SU-DHL-6 (cell line): ENCODE results near the gene SPX.

Experiments used
- H2AFZ ChIP-seq: fragments of 200-600 bp; sonication (generic); 2 replicates; pipeline ENCODE4 v1.6.1; 2014; ENCODE audit warnings: low read depth, mild to moderate bottlenecking, moderate library complexity, mixed read lengths, antibody characterized with exemption, low read length; ENCODE audit not compliant: severe bottlenecking
- H3F3A ChIP-seq: fragments of 200-600 bp; shearing (Covaris generic); 2 replicates; pipeline ENCODE4 v1.6.0; 2016; ENCODE audit warnings: antibody characterized with exemption, mild to moderate bottlenecking; ENCODE audit not compliant: insufficient read depth
- H3K27ac ChIP-seq: fragments of 200-600 bp; sonication (generic); 2 replicates; pipeline ENCODE4 v1.5.1; 2016; ENCODE audit warnings: low read depth, mild to moderate bottlenecking, low read length, moderate library complexity, mixed read lengths
- H3K27me3 ChIP-seq: fragments of 200-600 bp; sonication (generic), shearing (Covaris generic); 2 replicates; pipeline ENCODE4 v1.6.0; 2014; ENCODE audit warnings: mild to moderate bottlenecking, low read length
- H3K36me3 ChIP-seq: fragments of 200-600 bp; sonication (generic); 2 replicates; pipeline ENCODE4 v1.6.1; 2014; ENCODE audit warnings: mild to moderate bottlenecking, low read length, mixed read lengths
- H3K4me2 ChIP-seq: fragments of 300-600, 200-600 bp; shearing (Covaris generic), sonication (generic); 2 replicates; pipeline ENCODE4 v1.6.0; 2014; ENCODE audit warnings: low read length, low read depth, mild to moderate bottlenecking; ENCODE audit not compliant: poor library complexity, severe bottlenecking
- H3K4me3 ChIP-seq: fragments of 200-600 bp; sonication (generic); 2 replicates; pipeline ENCODE4 v1.5.1; 2014; ENCODE audit warnings: antibody characterized with exemption, low read length, mild to moderate bottlenecking, mixed read lengths; ENCODE audit not compliant: insufficient read depth, poor library complexity, severe bottlenecking
- H3K79me2 ChIP-seq: fragments of 200-600 bp; sonication (generic); 2 replicates; pipeline ENCODE4 v1.6.1; 2014; ENCODE audit warnings: mild to moderate bottlenecking, low read length, moderate library complexity; ENCODE audit not compliant: insufficient read depth
- H3K9ac ChIP-seq: fragments of 200-600 bp; sonication (generic); 2 replicates; pipeline ENCODE4 v1.7.0; 2014; ENCODE audit warnings: mild to moderate bottlenecking, low read length
- H3K9me2 ChIP-seq: fragments of 200-600 bp; sonication (generic); replicated peaks from 2 replicates; pipeline ENCODE4 v1.6.1; 2014; ENCODE audit warnings: low read length; ENCODE audit not compliant: insufficient read depth
- H3K9me3 ChIP-seq: fragments of 200-600 bp; sonication (generic); 2 replicates; pipeline ENCODE4 v1.6.1; 2014; ENCODE audit warnings: low read length, mixed read lengths; ENCODE audit not compliant: insufficient read depth
- H4K20me1 ChIP-seq: fragments of 200-600 bp; sonication (generic); 2 replicates; pipeline ENCODE4 v1.6.1; 2014; ENCODE audit warnings: low read depth, mild to moderate bottlenecking, antibody characterized with exemption, low read length, moderate library complexity, mixed read lengths
- EZH2phosphoT487 ChIP-seq: fragments of 200-600 bp; sonication (generic), shearing (Covaris generic); conservative IDR thresholded peaks from 2 replicates; pipeline ENCODE4 v1.6.1; 2018; ENCODE audit warnings: mild to moderate bottlenecking, antibody characterized with exemption, low read length, moderate library complexity, mixed read lengths
- TF ChIP-seq, protein P1 (sequence below): fragments of 200-600 bp; sonication (generic); IDR thresholded peaks from one replicate; pipeline ENCODE4 v1.5.1; 2017; ENCODE audit warnings: antibody characterized with exemption, mild to moderate bottlenecking, low read length, moderate library complexity; ENCODE audit not compliant: insufficient read depth, poor library complexity, severe bottlenecking

SPX gene

GRCh38 chr12:21529456-21529855, 3.4 kb downstream of the SPX start:
- H4K20me1 ChIP-seq = no peaks in the 10 kb centered on the region
- no peak overlapping the region for H3K4me3 ChIP-seq
- H3K27ac ChIP-seq = no peak overlapping the region
- H3F3A ChIP-seq = no peaks in the 10 kb centered on the region
- no peaks in the 10 kb centered on the region for H3K27me3 ChIP-seq
- H3K36me3 ChIP-seq = no peaks in the 10 kb centered on the region
- TF ChIP-seq, protein P1, sequence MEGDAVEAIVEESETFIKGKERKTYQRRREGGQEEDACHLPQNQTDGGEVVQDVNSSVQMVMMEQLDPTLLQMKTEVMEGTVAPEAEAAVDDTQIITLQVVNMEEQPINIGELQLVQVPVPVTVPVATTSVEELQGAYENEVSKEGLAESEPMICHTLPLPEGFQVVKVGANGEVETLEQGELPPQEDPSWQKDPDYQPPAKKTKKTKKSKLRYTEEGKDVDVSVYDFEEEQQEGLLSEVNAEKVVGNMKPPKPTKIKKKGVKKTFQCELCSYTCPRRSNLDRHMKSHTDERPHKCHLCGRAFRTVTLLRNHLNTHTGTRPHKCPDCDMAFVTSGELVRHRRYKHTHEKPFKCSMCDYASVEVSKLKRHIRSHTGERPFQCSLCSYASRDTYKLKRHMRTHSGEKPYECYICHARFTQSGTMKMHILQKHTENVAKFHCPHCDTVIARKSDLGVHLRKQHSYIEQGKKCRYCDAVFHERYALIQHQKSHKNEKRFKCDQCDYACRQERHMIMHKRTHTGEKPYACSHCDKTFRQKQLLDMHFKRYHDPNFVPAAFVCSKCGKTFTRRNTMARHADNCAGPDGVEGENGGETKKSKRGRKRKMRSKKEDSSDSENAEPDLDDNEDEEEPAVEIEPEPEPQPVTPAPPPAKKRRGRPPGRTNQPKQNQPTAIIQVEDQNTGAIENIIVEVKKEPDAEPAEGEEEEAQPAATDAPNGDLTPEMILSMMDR = no peak
- TF ChIP-seq EZH2phosphoT487 = no peak
- no peaks in the 10 kb centered on the region for H3K79me2 ChIP-seq
- H2AFZ ChIP-seq = no peak overlapping the region
- no peak overlapping the region for H3K9ac ChIP-seq
- H3K4me2 ChIP-seq = no peak overlapping the region
- no peaks in the 10 kb centered on the region for H3K9me2 ChIP-seq
- H3K9me3 ChIP-seq = no peaks in the 10 kb centered on the region

DNA sequence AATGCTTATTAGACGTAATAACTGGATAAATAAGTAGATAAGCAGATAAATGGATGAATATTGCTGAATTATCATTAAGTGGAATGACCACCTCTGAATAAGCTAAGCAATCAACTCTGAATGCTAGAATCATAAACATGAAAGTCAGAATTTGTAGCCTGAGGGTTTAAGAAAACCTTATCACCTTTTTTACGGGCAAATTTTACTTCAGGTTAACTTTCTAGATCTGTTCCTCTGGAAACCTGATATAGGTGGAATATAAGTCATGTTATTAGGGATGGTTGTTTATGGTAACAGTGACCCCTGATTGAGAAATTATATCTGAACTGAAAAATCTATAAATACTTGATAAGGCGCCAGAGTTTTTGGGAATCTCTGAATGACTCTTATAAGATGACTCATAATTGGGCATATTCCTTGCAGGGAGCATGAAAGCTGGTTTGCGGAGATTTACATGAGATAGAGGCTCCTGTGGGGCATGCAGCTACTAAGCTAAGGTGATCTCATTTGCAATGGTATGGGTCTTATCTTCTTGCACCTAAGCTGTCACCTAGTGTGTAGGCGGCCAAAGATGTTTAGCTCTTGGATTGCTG, 12.1 kb downstream of the SPX start:
- H3K79me2 ChIP-seq = no peaks in the 10 kb centered on the region

DNA sequence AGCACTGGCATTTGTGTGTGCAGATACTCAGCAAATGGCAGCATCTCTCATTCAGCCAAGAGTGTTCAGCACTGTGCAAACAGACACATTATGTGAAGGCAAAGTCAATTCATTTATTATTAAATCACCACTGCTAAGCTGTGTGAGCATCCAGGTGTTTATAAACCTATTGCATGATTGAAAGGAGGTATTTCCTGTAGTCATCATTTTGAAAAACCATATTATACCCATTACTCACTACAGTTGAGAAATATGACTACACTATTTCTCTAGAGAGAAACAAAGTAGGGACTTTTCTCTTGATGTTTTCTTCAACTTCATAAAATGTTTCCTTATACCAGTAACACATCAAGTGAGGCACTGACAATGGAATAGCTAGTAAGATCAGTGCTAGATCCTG, 13.7 kb downstream of the SPX start:
- Histone ChIP-seq H3K9me2 (no peaks in the 10 kb centered on the region), H3K27ac (no peak overlapping the region), H3K36me3 (no peaks in the 10 kb centered on the region), H3K9me3 (no peaks in the 10 kb centered on the region), H3K4me2 (no peak overlapping the region), H3K27me3 (no peaks in the 10 kb centered on the region), H3K79me2 (no peaks in the 10 kb centered on the region), H2AFZ (no peak overlapping the region), H4K20me1 (no peaks in the 10 kb centered on the region), H3K9ac (no peak overlapping the region), H3K4me3 (no peak overlapping the region), H3F3A (no peaks in the 10 kb centered on the region)
- TF ChIP-seq, protein P1 = no peak
- TF ChIP-seq EZH2phosphoT487 = no peak

More for the DNA sequence above, 12.1 kb downstream of the SPX start:
- no peaks in the 10 kb centered on the region for H4K20me1 ChIP-seq
- H3K4me2 ChIP-seq = no peak overlapping the region
- H3K27me3 ChIP-seq = no peaks in the 10 kb centered on the region
- TF ChIP-seq, protein P1 = no peak
- no peak for TF ChIP-seq EZH2phosphoT487
- H2AFZ ChIP-seq = no peak overlapping the region
- no peaks in the 10 kb centered on the region for H3F3A ChIP-seq
- H3K36me3 ChIP-seq = no peaks in the 10 kb centered on the region
- H3K9me2 ChIP-seq = no peaks in the 10 kb centered on the region
- H3K4me3 ChIP-seq = no peak overlapping the region
- H3K27ac ChIP-seq = no peak overlapping the region
- H3K9ac ChIP-seq = no peak overlapping the region
- no peaks in the 10 kb centered on the region for H3K9me3 ChIP-seq
